ENCODE data around the gene MSH6.

GRCh38 chr2:47778698-47779425 is 4.1 kb upstream of the MSH6 start:
- TF ChIP-seq CTCF (conservative IDR thresholded peaks at IDR 0.05) (no peak), ZFX (IDR thresholded peaks at IDR 0.05) (no peak)
